ENCODE measurements around the gene JAML. TPM values are rescaled to one million over a fixed set of nuclear protein-coding genes. Genes with fewer than 3 reads are reported as not detected.

JAML gene
- polyA plus RNA-seq, 1 donor (not counting 4 experiments of a cell fraction or from before 2014, with no cell fraction given), result 0.01 TPM

DNA sequence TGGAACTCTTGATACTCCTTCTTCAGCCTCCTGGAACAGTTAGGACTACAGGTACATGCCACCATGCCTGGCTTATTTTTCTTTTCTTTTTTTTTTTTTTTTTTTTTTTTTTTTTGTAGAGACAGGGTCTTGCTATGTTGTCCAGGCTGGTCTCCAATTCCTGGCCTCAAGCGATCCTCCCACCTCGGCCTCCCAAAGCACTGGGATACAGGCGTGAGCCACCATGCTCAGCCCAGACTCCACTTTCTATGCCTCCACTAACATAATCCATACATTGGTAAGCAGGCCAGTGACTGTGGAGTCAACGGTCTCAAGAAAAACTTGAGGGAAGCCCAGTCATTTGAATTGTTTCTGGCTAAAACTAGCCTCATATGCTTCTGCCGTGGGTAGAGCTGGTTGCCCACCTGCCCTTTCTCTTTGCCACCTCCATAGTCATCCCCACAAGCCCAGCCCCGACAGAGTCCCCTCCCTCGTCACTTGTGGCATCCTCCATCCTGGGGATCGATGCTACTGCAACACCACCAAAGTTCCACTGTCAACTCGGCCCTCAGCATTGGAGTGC lies 50.7 kb downstream of the JAML start:
- no peaks in the 10 kb centered on the region for H3K79me2 ChIP-seq (ENCODE audit: control insufficient read depth, insufficient read depth, low read length)
- no peak overlapping the region for H3K27ac ChIP-seq (ENCODE audit: control insufficient read depth, insufficient read depth, low read length)
- dilution Hi-C loops (cut with MboI; ENCODE audit: extremely low pct_ligation_motif_present, low sequenced_read_pairs), result no loop called here
- H3K27me3 ChIP-seq (ENCODE audit: control insufficient read depth, extremely low read depth, insufficient read depth, low read length), result no peaks in the 10 kb centered on the region
- H3K9me1 ChIP-seq (ENCODE audit: control insufficient read depth, extremely low read depth, insufficient read depth, low read length), result peaks cover 5% of the 10 kb centered on the region
- H3K9ac ChIP-seq (ENCODE audit: control insufficient read depth, extremely low read depth, insufficient read depth, low read length), result no peak overlapping the region
- H4K20me1 ChIP-seq (ENCODE audit: control insufficient read depth, extremely low read depth, insufficient read depth, low read length), result no peaks in the 10 kb centered on the region
- peaks cover 22% of the 10 kb centered on the region for H3K4me1 ChIP-seq (ENCODE audit: control insufficient read depth, extremely low read depth, insufficient read depth, low read length)
- H3K4me2 ChIP-seq (ENCODE audit: control insufficient read depth, extremely low read depth, insufficient read depth, low read depth, low read length), result no peak overlapping the region
- DNase-seq (ENCODE audit: low read depth, low spot score), result no peak
- H3K4me3 ChIP-seq (ENCODE audit: control insufficient read depth in 2 of 3, extremely low read depth in 1 of 3, insufficient read depth in 2 of 3, low read depth in 1 of 3, low read length in 3 of 3), result no peak overlapping the region
- TF ChIP-seq, protein P1, sequence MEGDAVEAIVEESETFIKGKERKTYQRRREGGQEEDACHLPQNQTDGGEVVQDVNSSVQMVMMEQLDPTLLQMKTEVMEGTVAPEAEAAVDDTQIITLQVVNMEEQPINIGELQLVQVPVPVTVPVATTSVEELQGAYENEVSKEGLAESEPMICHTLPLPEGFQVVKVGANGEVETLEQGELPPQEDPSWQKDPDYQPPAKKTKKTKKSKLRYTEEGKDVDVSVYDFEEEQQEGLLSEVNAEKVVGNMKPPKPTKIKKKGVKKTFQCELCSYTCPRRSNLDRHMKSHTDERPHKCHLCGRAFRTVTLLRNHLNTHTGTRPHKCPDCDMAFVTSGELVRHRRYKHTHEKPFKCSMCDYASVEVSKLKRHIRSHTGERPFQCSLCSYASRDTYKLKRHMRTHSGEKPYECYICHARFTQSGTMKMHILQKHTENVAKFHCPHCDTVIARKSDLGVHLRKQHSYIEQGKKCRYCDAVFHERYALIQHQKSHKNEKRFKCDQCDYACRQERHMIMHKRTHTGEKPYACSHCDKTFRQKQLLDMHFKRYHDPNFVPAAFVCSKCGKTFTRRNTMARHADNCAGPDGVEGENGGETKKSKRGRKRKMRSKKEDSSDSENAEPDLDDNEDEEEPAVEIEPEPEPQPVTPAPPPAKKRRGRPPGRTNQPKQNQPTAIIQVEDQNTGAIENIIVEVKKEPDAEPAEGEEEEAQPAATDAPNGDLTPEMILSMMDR (optimal IDR thresholded peaks at IDR 0.05 in 1 of 3, IDR thresholded peaks at IDR 0.05 in 1 of 3, conservative IDR thresholded peaks at IDR 0.05 in 1 of 3; ENCODE audit: extremely low read depth in 1 of 3, insufficient read depth in 2 of 3, low read length in 3 of 3), result no peak
- TF ChIP-seq EZH2 (IDR thresholded peaks at IDR 0.05; ENCODE audit: low read length), result no peak
- no peak for FAIRE-seq
- no peaks in the 10 kb centered on the region for H3K9me3 ChIP-seq (ENCODE audit: control insufficient read depth, low read depth, low read length)
- no peaks in the 10 kb centered on the region for H3K36me3 ChIP-seq (ENCODE audit: control insufficient read depth in 2 of 2, extremely low read depth in 1 of 2, insufficient read depth in 2 of 2, low read length in 2 of 2)
- no peak overlapping the region for H2AFZ ChIP-seq (ENCODE audit: control insufficient read depth, low read length)

DNA sequence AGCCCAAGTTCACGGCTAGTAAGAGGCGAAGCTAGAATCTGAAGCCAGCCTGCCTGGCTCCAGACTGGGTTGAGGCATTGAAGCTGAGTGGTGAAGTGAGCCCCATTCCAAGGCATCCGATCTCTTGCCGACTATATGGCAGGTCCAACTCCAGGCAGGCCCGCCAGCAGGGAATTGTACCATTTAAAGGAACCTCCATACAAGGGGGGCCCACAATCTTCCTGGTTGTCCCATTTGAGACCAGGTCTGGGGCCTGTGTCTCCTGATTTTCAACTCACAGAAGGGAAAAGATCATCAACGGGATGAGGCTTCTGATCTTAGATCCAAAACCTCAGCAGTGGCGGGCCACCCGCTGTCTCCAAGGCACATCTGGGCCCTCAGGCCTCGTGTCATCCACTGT lies 52.5 kb downstream of the JAML start:
- FAIRE-seq (no peak), DNase-seq (ENCODE audit: low read depth, low spot score) (no peak)
- no peak for TF ChIP-seq EZH2 (IDR thresholded peaks at IDR 0.05; ENCODE audit: low read length)
- TF ChIP-seq, protein P1 (optimal IDR thresholded peaks at IDR 0.05 in 1 of 3, IDR thresholded peaks at IDR 0.05 in 1 of 3, conservative IDR thresholded peaks at IDR 0.05 in 1 of 3; ENCODE audit: extremely low read depth in 1 of 3, insufficient read depth in 2 of 3, low read length in 3 of 3), result no peak
- dilution Hi-C loops (cut with MboI; ENCODE audit: extremely low pct_ligation_motif_present, low sequenced_read_pairs), result no loop called here
- Histone ChIP-seq H3K9ac (ENCODE audit: control insufficient read depth, extremely low read depth, insufficient read depth, low read length) (no peak overlapping the region), H3K27ac (ENCODE audit: control insufficient read depth, insufficient read depth, low read length) (no peak overlapping the region), H3K9me3 (ENCODE audit: control insufficient read depth, low read depth, low read length) (no peaks in the 10 kb centered on the region), H4K20me1 (ENCODE audit: control insufficient read depth, extremely low read depth, insufficient read depth, low read length) (no peaks in the 10 kb centered on the region), H2AFZ (ENCODE audit: control insufficient read depth, low read length) (no peak overlapping the region), H3K4me2 (ENCODE audit: control insufficient read depth, extremely low read depth, insufficient read depth, low read depth, low read length) (no peak overlapping the region), H3K27me3 (ENCODE audit: control insufficient read depth, extremely low read depth, insufficient read depth, low read length) (no peaks in the 10 kb centered on the region), H3K9me1 (ENCODE audit: control insufficient read depth, extremely low read depth, insufficient read depth, low read length) (peaks cover 5% of the 10 kb centered on the region), H3K4me1 (ENCODE audit: control insufficient read depth, extremely low read depth, insufficient read depth, low read length) (peaks cover 22% of the 10 kb centered on the region), H3K4me3 (ENCODE audit: control insufficient read depth in 2 of 3, extremely low read depth in 1 of 3, insufficient read depth in 2 of 3, low read depth in 1 of 3, low read length in 3 of 3) (no peak overlapping the region), H3K36me3 (ENCODE audit: control insufficient read depth in 2 of 2, extremely low read depth in 1 of 2, insufficient read depth in 2 of 2, low read length in 2 of 2) (no peaks in the 10 kb centered on the region), H3K79me2 (ENCODE audit: control insufficient read depth, insufficient read depth, low read length) (no peaks in the 10 kb centered on the region)
